HepG2 (cell line): ENCODE measurements around the gene KAT2A. TPM values are rescaled to one million over a fixed set of nuclear protein-coding genes. Genes with fewer than 3 reads are reported as not detected.

Experiments used
- ADNP ChIP-seq: sonication (generic); formaldehyde crosslinking; IDR thresholded peaks from 2 replicates; pipeline ENCODE4 v1.4.0; 2020; ENCODE audit warnings: missing genetic modification reagents
- ARNT2 ChIP-seq: sonication (generic); formaldehyde crosslinking; IDR thresholded peaks from 2 replicates; pipeline ENCODE4 v1.8.0; 2022; ENCODE audit warnings: mild to moderate bottlenecking, low read depth, missing genetic modification reagents, moderate library complexity
- GATAD1 ChIP-seq: IDR thresholded peaks from 2 replicates; pipeline ENCODE4 v1.6.1; 2016; ENCODE audit warnings: missing genetic modification reagents, missing compliant biosample characterization
- HDAC2 ChIP-seq: sonication (generic); formaldehyde crosslinking; IDR thresholded peaks from 2 replicates; pipeline ENCODE4 v1.4.0; 2020; ENCODE audit warnings: missing genetic modification reagents
- MEF2D ChIP-seq: sonication (generic); formaldehyde crosslinking; IDR thresholded peaks from 2 replicates; pipeline ENCODE4 v1.5.1; 2020; ENCODE audit warnings: mild to moderate bottlenecking, missing genetic modification reagents
- MTF2 ChIP-seq: sonication (generic); formaldehyde crosslinking; IDR thresholded peaks from 2 replicates; pipeline ENCODE4 v1.5.0; 2020; ENCODE audit warnings: missing genetic modification reagents, borderline replicate concordance
- NFKBIZ ChIP-seq: IDR thresholded peaks from 2 replicates; pipeline ENCODE4 v1.6.1; 2018; ENCODE audit warnings: missing genetic modification reagents, missing compliant biosample characterization
- PAWR ChIP-seq: sonication (generic); formaldehyde crosslinking; IDR thresholded peaks from 2 replicates; pipeline ENCODE4 v1.4.0; 2020; ENCODE audit warnings: missing genetic modification reagents, mild to moderate bottlenecking, borderline replicate concordance
- PITX1 ChIP-seq: sonication (generic); formaldehyde crosslinking; IDR thresholded peaks from 2 replicates; pipeline ENCODE4 v1.5.1; 2020; ENCODE audit warnings: mild to moderate bottlenecking, missing genetic modification reagents
- RELA ChIP-seq: sonication (generic); formaldehyde crosslinking; IDR thresholded peaks from 2 replicates; pipeline ENCODE4 v1.4.0; 2020; ENCODE audit warnings: missing genetic modification reagents
- SKI ChIP-seq: fragments of 450-650 bp; IDR thresholded peaks from one replicate; pipeline ENCODE4 v1.6.1; 2018; ENCODE audit warnings: mild to moderate bottlenecking; ENCODE audit not compliant: partially characterized antibody
- SSRP1 ChIP-seq: IDR thresholded peaks from 2 replicates; pipeline ENCODE4 v1.6.1; 2016; ENCODE audit warnings: control low read depth
- TCF7L2 ChIP-seq: IDR thresholded peaks from 2 replicates; pipeline ENCODE4 v1.6.1; 2011; ENCODE audit warnings: mild to moderate bottlenecking, low read depth, low read length, moderate library complexity
- TFAP4 ChIP-seq: sonication (generic); IDR thresholded peaks from 2 replicates; pipeline ENCODE4 v1.6.1; 2016; ENCODE audit warnings: low read depth, borderline replicate concordance
- U2AF1 ChIP-seq: fragments of 200-400 bp; formaldehyde crosslinking; optimal IDR thresholded peaks from 2 replicates; pipeline ENCODE3; 2017; ENCODE audit warnings: mild to moderate bottlenecking, low read depth, low read length
- ZBTB7B ChIP-seq: sonication (generic); formaldehyde crosslinking; IDR thresholded peaks from 2 replicates; pipeline ENCODE4 v1.4.0; 2020; ENCODE audit warnings: missing genetic modification reagents
- ZNF30 ChIP-seq: sonication (generic); formaldehyde crosslinking; IDR thresholded peaks from 2 replicates; pipeline ENCODE4 v1.5.0; 2020; ENCODE audit warnings: mild to moderate bottlenecking, missing genetic modification reagents
- ZNF333 ChIP-seq: sonication (generic); formaldehyde crosslinking; IDR thresholded peaks from 2 replicates; pipeline ENCODE4 v1.4.0; 2020; ENCODE audit warnings: mild to moderate bottlenecking, missing genetic modification reagents, borderline replicate concordance
- ZNF513 ChIP-seq: sonication (generic); formaldehyde crosslinking; conservative IDR thresholded peaks from 2 replicates; pipeline ENCODE4 v1.5.0; 2020; ENCODE audit warnings: missing genetic modification reagents
- ZNF570 ChIP-seq: sonication (generic); formaldehyde crosslinking; IDR thresholded peaks from 2 replicates; pipeline ENCODE4 v1.4.0; 2020; ENCODE audit warnings: mild to moderate bottlenecking, missing genetic modification reagents, borderline replicate concordance
- ZNF616 ChIP-seq: sonication (generic); formaldehyde crosslinking; IDR thresholded peaks from 2 replicates; pipeline ENCODE4 v1.5.0; 2020; ENCODE audit warnings: low read depth, mild to moderate bottlenecking, missing genetic modification reagents
- ZNF709 ChIP-seq: sonication (generic); formaldehyde crosslinking; IDR thresholded peaks from 2 replicates; pipeline ENCODE4 v1.5.0; 2020; ENCODE audit warnings: mild to moderate bottlenecking, missing genetic modification reagents
- ZNF737 ChIP-seq: sonication (generic); formaldehyde crosslinking; IDR thresholded peaks from 2 replicates; pipeline ENCODE4 v1.5.0; 2020; ENCODE audit warnings: missing genetic modification reagents, mild to moderate bottlenecking, borderline replicate concordance
- polyA plus RNA-seq, 8 experiments: library from polyadenylated mRNA; depleted of rRNA in 3 of 8; stranded (reverse) in 7 of 8; unstranded in 1 of 8; fragments of >200 nt; fragmentation: Illumina TruSeq in 4 of 8; extraction: Trizol in 4 of 8; gene quantifications; 2 replicates each; pipeline versions ENCODE4 v1.2.1 to v1.2.3, GENCODE V29; 2011 to 2016; ENCODE audit warnings: low read depth in 4 of 8, missing spikeins in 1 of 8, mixed read lengths in 1 of 8; ENCODE audit not compliant: insufficient read depth in 1 of 8
- total RNA-seq, 5 experiments: library from RNA; depleted of rRNA; stranded (reverse); fragments of >200 nt; fragmentation: Illumina TruSeq; extraction: Trizol; gene quantifications; 2 replicates each; pipeline ENCODE4 v1.2.3, GENCODE V29; 2016; ENCODE audit warnings: low read depth in 1 of 5
- TF ChIP-seq, protein P1 (sequence below): sonication (generic); formaldehyde crosslinking; IDR thresholded peaks from 2 replicates; pipeline ENCODE4 v1.4.0; 2020; ENCODE audit warnings: missing genetic modification reagents
- TF ChIP-seq, protein P2 (sequence below): sonication (generic); formaldehyde crosslinking; IDR thresholded peaks from 2 replicates; pipeline ENCODE4 v1.4.0; 2020; ENCODE audit warnings: missing genetic modification reagents
- TF ChIP-seq, protein P3 (sequence below): sonication (generic); formaldehyde crosslinking; IDR thresholded peaks from 2 replicates; pipeline ENCODE4 v1.5.0; 2020; ENCODE audit warnings: missing genetic modification reagents

The KAT2A gene
- total and polyA plus RNA-seq, 2 of the 13 experiments (the other 11 are each of a cell fraction or from before 2014, with no cell fraction given), result 29.1 to 90.4 TPM

- TF ChIP-seq TFAP4 (no peak), ZNF513 (0 out of 2 replicates have a peak, but pooled peaks have one; percentile 17), SSRP1 (CRISPR knock-in tag) (no peak), ZNF333 (CRISPR knock-in tag) (no peak), ZNF30 (CRISPR knock-in tag) (no peak), MEF2D (CRISPR knock-in tag) (no peak), ZNF709 (CRISPR knock-in tag) (no peak), NFKBIZ (CRISPR knock-in tag) (no peak), MTF2 (CRISPR knock-in tag) (no peak), PAWR (CRISPR knock-in tag) (no peak), U2AF1 (no peak), PITX1 (no peak), ZBTB7B (no peak), ZNF616 (CRISPR knock-in tag) (no peak), ARNT2 (CRISPR knock-in tag) (no peak), ADNP (CRISPR knock-in tag) (no peak), ZNF570 (CRISPR knock-in tag) (no peak), ZNF737 (CRISPR knock-in tag) (no peak), HDAC2 (CRISPR knock-in tag) (no peak), RELA (CRISPR knock-in tag) (no peak), GATAD1 (CRISPR knock-in tag) (peak; percentile 32; the same call in 1 of the 2 replicates), SKI (no peak), TCF7L2 (no peak)
- TF ChIP-seq, protein P1, sequence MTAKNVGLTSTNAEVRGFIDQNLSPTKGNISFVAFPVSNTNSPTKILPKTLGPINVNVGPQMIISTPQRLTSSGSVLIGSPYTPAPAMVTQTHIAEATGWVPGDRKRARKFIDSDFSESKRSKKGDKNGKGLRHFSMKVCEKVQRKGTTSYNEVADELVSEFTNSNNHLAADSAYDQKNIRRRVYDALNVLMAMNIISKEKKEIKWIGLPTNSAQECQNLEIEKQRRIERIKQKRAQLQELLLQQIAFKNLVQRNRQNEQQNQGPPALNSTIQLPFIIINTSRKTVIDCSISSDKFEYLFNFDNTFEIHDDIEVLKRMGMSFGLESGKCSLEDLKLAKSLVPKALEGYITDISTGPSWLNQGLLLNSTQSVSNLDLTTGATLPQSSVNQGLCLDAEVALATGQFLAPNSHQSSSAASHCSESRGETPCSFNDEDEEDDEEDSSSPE, result peak; percentile 20; the same call in 1 of the 2 replicates
- TF ChIP-seq, protein P2, sequence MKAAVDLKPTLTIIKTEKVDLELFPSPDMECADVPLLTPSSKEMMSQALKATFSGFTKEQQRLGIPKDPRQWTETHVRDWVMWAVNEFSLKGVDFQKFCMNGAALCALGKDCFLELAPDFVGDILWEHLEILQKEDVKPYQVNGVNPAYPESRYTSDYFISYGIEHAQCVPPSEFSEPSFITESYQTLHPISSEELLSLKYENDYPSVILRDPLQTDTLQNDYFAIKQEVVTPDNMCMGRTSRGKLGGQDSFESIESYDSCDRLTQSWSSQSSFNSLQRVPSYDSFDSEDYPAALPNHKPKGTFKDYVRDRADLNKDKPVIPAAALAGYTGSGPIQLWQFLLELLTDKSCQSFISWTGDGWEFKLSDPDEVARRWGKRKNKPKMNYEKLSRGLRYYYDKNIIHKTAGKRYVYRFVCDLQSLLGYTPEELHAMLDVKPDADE (CRISPR knock-in tag), result no peak
- TF ChIP-seq, protein P3, sequence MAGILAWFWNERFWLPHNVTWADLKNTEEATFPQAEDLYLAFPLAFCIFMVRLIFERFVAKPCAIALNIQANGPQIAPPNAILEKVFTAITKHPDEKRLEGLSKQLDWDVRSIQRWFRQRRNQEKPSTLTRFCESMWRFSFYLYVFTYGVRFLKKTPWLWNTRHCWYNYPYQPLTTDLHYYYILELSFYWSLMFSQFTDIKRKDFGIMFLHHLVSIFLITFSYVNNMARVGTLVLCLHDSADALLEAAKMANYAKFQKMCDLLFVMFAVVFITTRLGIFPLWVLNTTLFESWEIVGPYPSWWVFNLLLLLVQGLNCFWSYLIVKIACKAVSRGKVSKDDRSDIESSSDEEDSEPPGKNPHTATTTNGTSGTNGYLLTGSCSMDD (CRISPR knock-in tag), result no peak
Measured at GRCh38 chr17:42153919-42154742, 33.0 kb upstream of the KAT2A start (continued).
